Measurements from ENCODE around the gene GRIK4.

DNA sequence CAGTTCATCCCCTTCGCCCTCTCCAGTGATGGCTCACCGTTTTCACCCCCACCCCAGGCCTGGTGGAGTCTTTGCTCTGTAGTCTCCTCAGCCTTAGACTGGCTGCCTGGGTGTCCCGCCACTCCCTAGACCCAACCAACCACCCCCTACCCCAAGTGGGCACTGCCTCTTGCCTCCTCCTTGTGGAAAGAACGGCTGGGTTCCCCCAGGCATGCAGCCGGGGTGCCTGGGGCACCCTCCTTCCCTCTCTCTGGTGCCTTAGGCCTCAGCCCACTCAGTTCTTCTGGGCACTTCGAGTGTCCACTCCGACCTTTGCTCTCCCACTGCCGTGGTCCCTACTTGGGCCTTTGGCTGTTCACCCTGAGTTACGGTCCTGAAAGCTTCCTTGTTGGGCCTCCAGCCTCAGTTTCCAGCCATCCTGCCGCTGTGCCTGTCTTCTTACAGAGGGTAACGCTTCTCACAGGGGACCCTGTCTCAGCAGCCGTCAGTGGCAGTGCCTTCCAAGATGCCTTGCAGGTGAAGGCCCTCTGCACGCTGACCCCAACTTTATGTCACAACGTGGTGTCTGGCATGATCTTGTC, 3.1 kb downstream of the GRIK4 start:
- TF ChIP-seq, protein P1, sequence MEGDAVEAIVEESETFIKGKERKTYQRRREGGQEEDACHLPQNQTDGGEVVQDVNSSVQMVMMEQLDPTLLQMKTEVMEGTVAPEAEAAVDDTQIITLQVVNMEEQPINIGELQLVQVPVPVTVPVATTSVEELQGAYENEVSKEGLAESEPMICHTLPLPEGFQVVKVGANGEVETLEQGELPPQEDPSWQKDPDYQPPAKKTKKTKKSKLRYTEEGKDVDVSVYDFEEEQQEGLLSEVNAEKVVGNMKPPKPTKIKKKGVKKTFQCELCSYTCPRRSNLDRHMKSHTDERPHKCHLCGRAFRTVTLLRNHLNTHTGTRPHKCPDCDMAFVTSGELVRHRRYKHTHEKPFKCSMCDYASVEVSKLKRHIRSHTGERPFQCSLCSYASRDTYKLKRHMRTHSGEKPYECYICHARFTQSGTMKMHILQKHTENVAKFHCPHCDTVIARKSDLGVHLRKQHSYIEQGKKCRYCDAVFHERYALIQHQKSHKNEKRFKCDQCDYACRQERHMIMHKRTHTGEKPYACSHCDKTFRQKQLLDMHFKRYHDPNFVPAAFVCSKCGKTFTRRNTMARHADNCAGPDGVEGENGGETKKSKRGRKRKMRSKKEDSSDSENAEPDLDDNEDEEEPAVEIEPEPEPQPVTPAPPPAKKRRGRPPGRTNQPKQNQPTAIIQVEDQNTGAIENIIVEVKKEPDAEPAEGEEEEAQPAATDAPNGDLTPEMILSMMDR (conservative IDR thresholded peaks at IDR 0.05; ENCODE audit: low read depth, low read length), result no peak
- TF ChIP-seq MXI1 (IDR thresholded peaks at IDR 0.05; ENCODE audit: borderline replicate concordance, low read depth, low read length) (no peak), POLR2A (IDR thresholded peaks at IDR 0.05; ENCODE audit: low read depth, low read length) (no peak), MAZ (IDR thresholded peaks at IDR 0.05; ENCODE audit: borderline replicate concordance, low read depth, low read length) (no peak), BHLHE40 (IDR thresholded peaks at IDR 0.05; ENCODE audit: low read depth, low read length) (no peak), RAD21 (IDR thresholded peaks at IDR 0.05; ENCODE audit: low read length) (no peak), FOS (IDR thresholded peaks at IDR 0.05; ENCODE audit: low read depth, low read length) (no peak), RFX5 (IDR thresholded peaks at IDR 0.05; ENCODE audit: low read depth, low read length) (no peak), RCOR1 (IDR thresholded peaks at IDR 0.05; ENCODE audit: insufficient replicate concordance, low read length) (no peak), MAFK (IDR thresholded peaks at IDR 0.05; ENCODE audit: low read depth, low read length) (no peak)
- TF ChIP-seq, protein P2, sequence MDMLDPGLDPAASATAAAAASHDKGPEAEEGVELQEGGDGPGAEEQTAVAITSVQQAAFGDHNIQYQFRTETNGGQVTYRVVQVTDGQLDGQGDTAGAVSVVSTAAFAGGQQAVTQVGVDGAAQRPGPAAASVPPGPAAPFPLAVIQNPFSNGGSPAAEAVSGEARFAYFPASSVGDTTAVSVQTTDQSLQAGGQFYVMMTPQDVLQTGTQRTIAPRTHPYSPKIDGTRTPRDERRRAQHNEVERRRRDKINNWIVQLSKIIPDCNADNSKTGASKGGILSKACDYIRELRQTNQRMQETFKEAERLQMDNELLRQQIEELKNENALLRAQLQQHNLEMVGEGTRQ (IDR thresholded peaks at IDR 0.05; ENCODE audit: low read depth, low read length), result no peak
